Caki2 (cell line): ENCODE data around the gene GRIN2C. TPM values are rescaled to one million over a fixed set of nuclear protein-coding genes. Genes with fewer than 3 reads are reported as not detected.

Experiments used
- DNase-seq: peaks from one replicate; pipeline ENCODE4 v3.0.0-alpha.2; 2015; ENCODE audit warnings: low read depth
- in situ Hi-C: cut with HindIII; loops from 2 replicates; pipeline ENCODE4 v1.10.0; 2016; ENCODE audit warnings: low sequenced_read_pairs, low pct_unique_long_range_greater_than_20kb, mixed read lengths
- total RNA-seq: library from RNA; depleted of rRNA; stranded (reverse); fragments of >200 nt; shearing (Covaris generic); gene quantifications from 2 replicates; pipeline ENCODE4 v1.2.3, GENCODE V29; 2014; ENCODE audit warnings: low replicate concordance

GRIN2C gene
- total RNA-seq, 1 experiment from 2014 or later: 0.51 TPM

DNA sequence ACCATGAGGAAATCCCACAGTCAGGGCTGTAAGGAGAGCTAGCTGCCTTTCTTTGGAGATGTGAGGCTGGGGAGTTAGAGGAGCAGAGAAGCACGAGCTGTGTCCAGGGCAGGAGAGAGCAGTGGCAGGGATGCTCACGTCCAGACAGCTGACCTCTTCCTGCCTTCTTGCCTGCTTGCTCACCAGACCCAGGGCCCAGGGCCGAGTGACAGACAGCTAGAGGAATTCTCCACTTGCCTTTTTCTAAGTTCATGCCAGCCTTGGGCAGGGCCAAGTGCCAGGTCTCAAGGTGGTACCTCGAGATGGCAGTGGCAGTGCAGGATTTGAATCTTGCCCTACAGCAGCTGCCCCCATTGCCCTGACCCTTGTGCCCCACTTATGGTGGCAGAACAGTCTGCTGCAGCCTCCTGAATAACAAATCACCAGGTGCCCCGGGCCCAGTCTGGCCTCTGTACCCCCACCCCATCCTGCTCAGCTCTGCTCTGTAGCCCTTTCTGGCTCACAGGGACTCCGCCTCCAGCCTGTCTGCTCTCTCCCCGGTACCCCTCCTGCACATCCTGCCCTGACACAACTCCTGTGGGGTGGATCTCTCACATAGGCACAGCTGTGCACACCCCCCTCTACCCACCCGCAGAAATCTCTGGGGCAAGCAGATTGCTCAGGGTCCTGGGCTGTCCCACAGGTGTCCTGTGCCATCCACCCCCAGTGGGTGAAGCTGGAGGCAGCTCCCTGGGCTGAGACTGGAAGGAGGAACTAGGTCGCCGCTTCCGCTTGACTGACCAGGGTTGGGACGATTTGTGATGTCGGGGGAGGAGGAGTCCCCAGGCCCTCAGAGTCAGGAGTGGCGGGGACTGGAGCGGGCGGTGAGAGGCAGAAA, 25.9 kb downstream of the GRIN2C start:
- no peak for DNase-seq
- in situ Hi-C loops: no loop called here

GRCh38 chr17:74832421-74832820, 27.3 kb downstream of the GRIN2C start:
- in situ Hi-C loops: no loop called here
- DNase-seq: no peak

DNA sequence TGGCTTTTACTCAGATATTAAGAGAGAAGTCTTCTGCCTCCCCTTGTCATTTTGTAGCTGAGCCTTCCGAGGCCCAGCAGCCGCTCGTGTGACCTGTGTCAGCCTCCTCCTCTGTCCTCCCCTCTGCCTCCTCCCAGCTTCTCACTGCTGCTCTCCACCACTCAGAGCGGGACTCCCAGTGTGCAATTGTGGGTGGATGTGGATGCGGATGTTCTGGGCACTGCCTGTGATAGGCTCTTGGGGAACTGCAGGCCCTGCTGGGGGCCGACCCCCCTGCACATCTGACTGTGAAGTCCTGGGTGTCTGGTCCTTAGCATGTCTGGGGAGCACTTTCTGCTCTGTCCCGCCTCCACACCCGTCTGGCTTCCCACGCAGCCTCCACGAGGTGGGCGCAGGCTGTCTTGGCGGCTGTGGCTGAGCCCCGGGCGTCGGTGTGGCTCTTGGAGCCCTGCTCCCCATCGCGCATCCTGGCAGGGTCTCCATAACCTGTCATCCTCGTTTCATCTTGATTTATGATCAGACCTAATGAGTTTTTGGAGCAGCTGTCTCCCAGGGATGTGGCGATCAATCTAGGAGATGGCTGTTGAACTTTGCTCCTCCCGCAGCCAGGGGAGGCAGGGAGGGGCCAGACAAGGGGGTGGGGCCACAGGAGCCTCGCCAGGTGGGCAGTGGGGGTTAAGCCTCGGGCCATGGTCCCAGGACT, 28.1 kb downstream of the GRIN2C start:
- in situ Hi-C loops: no loop called here
- no peak for DNase-seq

DNA sequence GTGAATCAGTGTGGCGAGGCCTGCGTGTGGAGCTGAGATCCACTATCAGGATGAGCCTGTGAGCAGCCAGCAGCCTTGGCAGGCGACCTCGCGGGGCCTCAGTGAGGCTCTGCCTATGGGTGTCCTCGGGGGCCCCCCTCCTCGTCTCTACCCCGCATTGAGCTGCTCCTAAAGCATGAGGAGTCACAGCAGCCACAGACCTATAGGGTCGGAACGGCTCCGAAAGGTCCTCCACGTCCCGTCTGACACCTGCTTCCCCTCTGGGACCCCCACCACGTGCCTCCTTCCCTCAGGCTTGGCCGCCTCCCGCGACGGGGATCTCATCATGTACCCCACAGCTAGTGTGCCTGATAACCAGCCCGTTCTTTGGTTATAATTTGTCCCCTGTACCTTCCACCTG, 28.8 kb downstream of the GRIN2C start:
- in situ Hi-C loops: no loop called here

DNA sequence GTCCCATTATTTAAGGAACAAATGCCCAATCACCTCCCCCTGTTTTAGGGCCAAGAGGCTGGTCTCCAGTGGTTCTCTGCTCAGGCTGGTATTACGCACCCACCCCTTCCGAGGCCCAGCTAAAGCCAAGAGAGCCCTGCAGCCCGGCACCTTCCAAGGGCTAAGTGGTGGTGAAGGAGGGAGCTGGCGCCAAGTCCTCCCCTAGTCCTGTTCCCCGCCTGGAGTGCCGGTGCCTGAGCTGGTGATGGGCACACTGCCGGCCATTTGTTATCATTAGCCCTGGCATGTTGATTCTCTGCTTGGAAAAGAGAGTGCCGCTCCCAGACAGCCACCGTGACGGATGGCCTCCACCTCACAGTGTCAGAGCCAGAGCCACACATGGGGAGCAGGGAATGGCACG, 31.9 kb downstream of the GRIN2C start:
- DNase-seq: no peak
- in situ Hi-C loops: no loop called here

More for the DNA sequence above, 28.8 kb downstream of the GRIN2C start:
- DNase-seq: no peak

DNA sequence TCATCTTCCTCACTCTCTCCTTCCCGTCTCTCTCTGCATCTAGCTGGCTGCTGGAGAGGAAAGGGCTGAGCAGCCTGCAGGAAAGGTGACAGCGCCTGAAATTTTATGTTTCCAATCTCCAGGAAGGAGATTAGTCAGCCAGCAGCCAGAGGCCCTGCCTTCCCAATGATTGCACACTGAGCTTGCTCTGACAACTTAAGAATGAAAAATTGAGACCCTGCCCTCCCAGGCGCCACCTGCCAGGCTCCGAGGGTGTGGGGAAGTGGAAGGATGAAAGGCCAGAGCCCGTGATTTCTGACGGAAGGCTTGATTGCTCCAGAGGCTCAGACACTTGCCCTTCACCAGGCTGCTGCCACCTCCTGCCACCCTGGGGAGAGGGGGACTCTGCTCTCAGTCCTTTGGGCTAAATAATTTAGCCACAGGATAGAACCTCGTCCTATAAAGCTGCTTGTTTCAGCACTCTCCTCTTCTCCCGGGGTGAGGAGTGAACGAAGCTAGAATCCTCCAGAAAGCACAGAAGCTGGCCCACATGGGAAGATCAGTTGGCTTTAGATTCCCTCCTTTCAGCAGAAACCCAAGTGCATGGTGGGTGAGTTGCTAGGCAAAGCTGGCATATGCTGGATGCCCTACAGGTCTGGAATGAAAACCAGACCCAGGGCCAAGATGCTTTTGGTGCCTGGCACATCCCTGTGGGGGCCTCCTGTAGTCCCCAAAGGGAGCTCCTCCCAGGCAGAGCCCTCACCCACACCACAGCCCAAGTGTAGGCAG, 33.5 kb downstream of the GRIN2C start:
- in situ Hi-C loops: no loop called here
- no peak for DNase-seq

GRCh38 chr17:74824961-74825627, 34.6 kb downstream of the GRIN2C start:
- in situ Hi-C loops: no loop called here
- no peak for DNase-seq

- DNase-seq: no peak
- in situ Hi-C loops: no loop called here
Measured at GRCh38 chr17:74822939-74823367, 36.7 kb downstream of the GRIN2C start.

- in situ Hi-C loops: no loop called here
- DNase-seq: no peak
Measured at GRCh38 chr17:74822335-74822938, 37.2 kb downstream of the GRIN2C start.

DNA sequence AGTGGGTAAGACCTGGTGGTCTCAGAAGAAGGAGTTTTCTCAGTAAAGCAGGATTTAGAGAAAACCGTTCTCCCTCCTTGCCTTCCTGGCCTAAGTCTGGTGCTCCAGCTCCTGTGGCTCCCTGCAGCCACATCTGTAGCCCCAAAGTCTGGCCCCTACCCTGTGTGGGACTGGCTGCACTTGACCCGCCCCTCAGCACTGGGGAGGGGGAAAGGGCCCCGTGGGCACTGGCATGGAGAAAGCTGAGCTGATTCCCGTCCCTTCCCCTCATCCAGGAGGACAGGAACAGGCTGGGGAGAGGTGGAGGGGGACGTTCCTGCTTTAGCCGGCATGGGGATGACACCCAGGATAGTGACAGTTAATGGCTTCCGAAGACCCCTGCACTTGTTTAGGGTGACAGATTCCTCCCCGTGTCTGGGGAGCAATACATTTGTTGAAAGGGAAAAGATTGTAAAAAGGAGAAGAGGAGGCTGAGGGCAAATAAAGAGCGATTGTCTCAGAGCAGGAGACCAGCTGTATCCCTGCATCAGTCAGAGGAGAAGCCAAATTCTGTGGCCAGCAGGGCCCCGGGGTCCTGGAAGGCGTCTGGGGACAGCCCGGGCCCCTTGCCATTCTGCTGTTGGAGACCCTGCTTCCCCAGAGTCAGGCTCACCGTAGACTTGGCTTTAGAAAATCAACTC, 37.9 kb downstream of the GRIN2C start:
- in situ Hi-C loops: no loop called here
- no peak for DNase-seq

DNA sequence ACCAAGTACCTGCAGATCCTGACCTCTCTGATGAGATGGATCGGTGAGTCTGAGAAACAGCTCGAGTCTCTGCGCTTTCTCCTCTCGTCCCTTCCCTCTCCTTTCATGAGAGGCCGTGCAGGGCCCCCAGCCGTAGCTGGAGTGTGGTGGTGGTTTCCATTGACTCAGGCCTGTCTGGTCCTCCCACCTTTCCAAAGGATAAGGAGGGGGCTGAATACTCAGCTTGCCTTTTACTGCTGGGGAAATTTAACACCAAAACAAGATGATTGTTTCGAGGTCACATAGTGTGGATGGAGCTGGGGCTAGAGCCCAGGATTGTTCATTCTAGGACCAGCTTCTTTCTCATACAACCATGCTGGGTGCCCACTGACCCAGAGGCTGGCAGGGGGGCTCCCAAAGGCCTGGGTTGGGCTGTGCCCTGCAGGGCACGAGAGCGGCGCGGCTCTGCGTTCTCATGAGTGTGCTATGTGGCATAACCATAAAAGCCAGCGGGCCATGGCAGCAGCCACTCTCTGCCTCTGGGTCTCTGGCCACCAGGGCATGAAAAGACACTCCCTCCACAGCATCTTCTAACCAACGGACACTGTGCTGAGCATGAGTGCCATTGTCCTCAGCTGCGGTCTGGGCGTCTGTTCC, 39.8 kb downstream of the GRIN2C start:
- in situ Hi-C loops: no loop called here
- DNase-seq: no peak

DNA sequence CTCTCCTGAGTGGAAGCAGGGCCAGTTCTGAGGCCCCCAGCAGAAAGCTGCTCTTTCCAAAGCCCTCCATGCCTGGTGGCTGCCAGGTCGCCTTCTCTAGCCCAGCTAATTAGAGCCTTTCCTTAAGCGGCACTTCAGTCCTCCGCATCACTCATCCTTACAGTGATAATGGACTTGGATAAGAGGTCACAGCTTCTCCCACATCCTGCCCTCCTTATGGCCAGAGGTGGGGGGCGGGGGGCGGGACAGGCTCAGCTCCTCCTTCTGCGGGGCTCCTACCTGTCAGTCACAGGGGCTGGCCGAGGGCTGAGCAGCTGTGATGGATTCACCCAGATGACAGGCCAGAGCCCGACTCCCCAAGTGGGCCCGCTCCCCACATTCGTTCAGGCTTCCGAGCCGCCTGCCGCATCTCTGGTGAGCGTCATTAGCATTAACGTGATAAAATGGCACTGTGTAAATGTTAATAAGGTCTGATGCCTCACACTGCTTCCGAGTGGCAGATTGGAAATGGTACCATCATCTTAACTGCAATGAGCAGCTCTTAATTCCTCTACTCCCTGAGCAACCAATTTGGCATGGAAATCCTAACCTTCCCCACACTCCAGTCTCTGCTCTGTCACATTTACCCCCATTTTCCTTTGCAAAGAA, 41.3 kb downstream of the GRIN2C start:
- in situ Hi-C loops: no loop called here
- no peak for DNase-seq

- in situ Hi-C loops: no loop called here
- DNase-seq: no peak
Measured at GRCh38 chr17:74816905-74817620, 42.6 kb downstream of the GRIN2C start.

- DNase-seq: no peak
- in situ Hi-C loops: no loop called here
Measured at GRCh38 chr17:74815550-74816370, 43.9 kb downstream of the GRIN2C start.

DNA sequence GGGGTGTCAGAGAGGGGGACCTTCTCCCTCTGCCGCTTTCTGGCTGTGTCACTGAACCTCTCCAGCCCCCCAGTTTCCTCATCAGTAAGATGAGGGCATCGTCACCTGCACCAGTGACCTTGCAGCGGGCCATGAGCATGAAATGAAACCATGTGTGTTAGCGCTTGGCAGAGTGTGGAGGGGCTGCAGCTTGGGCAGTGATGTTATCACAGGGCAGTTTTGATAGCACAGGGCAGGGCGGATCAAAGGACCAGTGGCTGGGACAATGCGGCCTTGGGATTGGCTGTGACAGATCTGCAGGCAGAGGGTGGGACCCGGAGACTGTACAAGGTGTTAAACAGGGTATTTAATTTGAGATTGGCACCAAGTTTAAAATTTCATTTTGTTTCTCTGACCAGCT, 44.6 kb downstream of the GRIN2C start:
- DNase-seq: no peak
- in situ Hi-C loops: no loop called here
